Astrocyte (in vitro differentiated cells and primary cell): ENCODE data around the gene PALLD. TPM values are rescaled to one million over a fixed set of nuclear protein-coding genes. Genes with fewer than 3 reads are reported as not detected.
A peak's percentile ranks its signal among the peaks of the same experiment; 100 is the strongest.

Experiments used
- DNase-seq: peaks from one replicate; pipeline ENCODE4 v3.0.0-alpha.2; 2010; ENCODE audit warnings: low read depth
- FAIRE-seq: peaks from 2 replicates; lab custom pipeline; 2011; peaks lifted over from hg19 to GRCh38; lab: Jason Lieb, UNC
- H2AFZ ChIP-seq: 2 replicates; pipeline ENCODE4 v1.6.0; 2012; ENCODE audit warnings: low read depth, low read length, inconsistent platforms
- H3K27ac ChIP-seq: 2 replicates; pipeline ENCODE4 v1.5.1; 2011; ENCODE audit warnings: low read depth, low read length, inconsistent platforms
- H3K27me3 ChIP-seq: 2 replicates; pipeline ENCODE4 v1.6.0; 2011; ENCODE audit warnings: low read length, inconsistent platforms; ENCODE audit not compliant: insufficient read depth
- H3K36me3 ChIP-seq: 2 replicates; pipeline ENCODE4 v1.5.1; 2011; ENCODE audit warnings: low read length, inconsistent platforms; ENCODE audit not compliant: insufficient read depth
- H3K4me1 ChIP-seq: 2 replicates; pipeline ENCODE4 v1.5.1; 2011; ENCODE audit warnings: low read length, inconsistent platforms; ENCODE audit not compliant: insufficient read depth
- H3K4me2 ChIP-seq: 2 replicates; pipeline ENCODE4 v1.6.0; 2012; ENCODE audit warnings: low read length, inconsistent platforms
- H3K4me3 ChIP-seq: 2 replicates; pipeline ENCODE4 v1.5.1; 2011; ENCODE audit warnings: low read depth, mild to moderate bottlenecking, low read length, inconsistent platforms; ENCODE audit not compliant: insufficient read depth
- H3K79me2 ChIP-seq: 2 replicates; pipeline ENCODE4 v1.6.0; 2012; ENCODE audit warnings: mild to moderate bottlenecking, low read length, inconsistent platforms; ENCODE audit not compliant: insufficient read depth
- H3K9ac ChIP-seq: 2 replicates; pipeline ENCODE4 v1.6.0; 2012; ENCODE audit warnings: mild to moderate bottlenecking, low read length, inconsistent platforms
- H3K9me3 ChIP-seq: 2 replicates; pipeline ENCODE4 v1.5.1; 2012; ENCODE audit warnings: low read depth, mild to moderate bottlenecking, low read length, inconsistent platforms; ENCODE audit not compliant: insufficient read depth
- H4K20me1 ChIP-seq: 2 replicates; pipeline ENCODE4 v1.6.0; 2012; ENCODE audit warnings: low read length, inconsistent platforms; ENCODE audit not compliant: insufficient read depth
- H3K27ac Mint-ChIP-seq: one replicate; pipeline ENCODE4 v1.8.0; 2021; ENCODE audit warnings: mild to moderate bottlenecking, mixed read lengths; ENCODE audit not compliant: unreplicated experiment
- H3K27me3 Mint-ChIP-seq: one replicate; pipeline ENCODE4 v1.8.0; 2021; ENCODE audit warnings: low read depth, mixed read lengths; ENCODE audit not compliant: unreplicated experiment
- H3K36me3 Mint-ChIP-seq: one replicate; pipeline ENCODE4 v1.8.0; 2021; ENCODE audit warnings: low read depth, mixed read lengths; ENCODE audit not compliant: unreplicated experiment
- H3K4me1 Mint-ChIP-seq: one replicate; pipeline ENCODE4 v1.8.0; 2021; ENCODE audit warnings: low read depth, mixed read lengths; ENCODE audit not compliant: unreplicated experiment
- H3K4me3 Mint-ChIP-seq: one replicate; pipeline ENCODE4 v1.8.0; 2021; ENCODE audit warnings: mild to moderate bottlenecking, moderate library complexity, mixed read lengths; ENCODE audit not compliant: unreplicated experiment
- H3K9me3 Mint-ChIP-seq: one replicate; pipeline ENCODE4 v1.8.0; 2021; ENCODE audit warnings: mild to moderate bottlenecking, mixed read lengths; ENCODE audit not compliant: unreplicated experiment
- EZH2 ChIP-seq: IDR thresholded peaks from 2 replicates; pipeline ENCODE4 v1.6.1; 2012; ENCODE audit warnings: mild to moderate bottlenecking, low read length, inconsistent platforms; ENCODE audit not compliant: insufficient read depth
- total RNA-seq: library from RNA; stranded (reverse); gene quantifications from 2 replicates; pipeline ENCODE4 v1.2.1, GENCODE V29; 2021
- TF ChIP-seq, protein P1 (sequence below): IDR thresholded peaks from 2 replicates; pipeline ENCODE4 v1.5.1; 2011; ENCODE audit warnings: low read depth, mild to moderate bottlenecking, inconsistent platforms, low read length, moderate library complexity; ENCODE audit not compliant: insufficient read depth

Gene PALLD
- total RNA-seq, 1 donor from 2014 or later = 498 TPM

DNA sequence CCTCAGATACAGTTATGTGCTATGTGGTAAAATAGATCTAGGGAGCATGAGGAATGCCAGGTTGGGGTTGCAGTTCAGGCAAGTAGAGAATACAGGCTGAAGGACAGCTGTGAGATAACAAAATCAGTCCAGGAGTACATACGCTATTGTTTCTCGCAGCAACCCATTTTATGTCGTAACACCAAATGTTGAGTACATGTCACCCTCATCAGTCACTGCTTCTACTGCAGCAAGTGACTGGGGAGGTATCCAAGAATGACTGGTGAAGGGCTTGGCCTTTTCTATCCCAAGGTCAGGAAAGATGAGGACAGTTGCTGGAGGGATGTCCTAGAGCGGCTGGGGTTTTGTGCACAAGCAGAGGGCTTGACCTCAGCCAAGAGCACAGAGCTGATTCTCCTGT lies 341.1 kb downstream of the PALLD start:
- peaks cover 42% of the 10 kb centered on the region for H3K4me1 ChIP-seq
- peak overlapping the region; percentile 29 for H3K27ac ChIP-seq
- Mint-ChIP-seq H3K9me3 (no peaks in the 10 kb centered on the region), H3K4me3 (peak overlapping the region; percentile 72), H3K4me1 (peaks cover 61% of the 10 kb centered on the region), H3K27me3 (no peaks in the 10 kb centered on the region), H3K27ac (peak overlapping the region; percentile 90), H3K36me3 (peaks cover 18% of the 10 kb centered on the region)
- H3K27me3 ChIP-seq = no peaks in the 10 kb centered on the region
- H3K36me3 ChIP-seq = peaks cover 22% of the 10 kb centered on the region
- TF ChIP-seq, protein P1, sequence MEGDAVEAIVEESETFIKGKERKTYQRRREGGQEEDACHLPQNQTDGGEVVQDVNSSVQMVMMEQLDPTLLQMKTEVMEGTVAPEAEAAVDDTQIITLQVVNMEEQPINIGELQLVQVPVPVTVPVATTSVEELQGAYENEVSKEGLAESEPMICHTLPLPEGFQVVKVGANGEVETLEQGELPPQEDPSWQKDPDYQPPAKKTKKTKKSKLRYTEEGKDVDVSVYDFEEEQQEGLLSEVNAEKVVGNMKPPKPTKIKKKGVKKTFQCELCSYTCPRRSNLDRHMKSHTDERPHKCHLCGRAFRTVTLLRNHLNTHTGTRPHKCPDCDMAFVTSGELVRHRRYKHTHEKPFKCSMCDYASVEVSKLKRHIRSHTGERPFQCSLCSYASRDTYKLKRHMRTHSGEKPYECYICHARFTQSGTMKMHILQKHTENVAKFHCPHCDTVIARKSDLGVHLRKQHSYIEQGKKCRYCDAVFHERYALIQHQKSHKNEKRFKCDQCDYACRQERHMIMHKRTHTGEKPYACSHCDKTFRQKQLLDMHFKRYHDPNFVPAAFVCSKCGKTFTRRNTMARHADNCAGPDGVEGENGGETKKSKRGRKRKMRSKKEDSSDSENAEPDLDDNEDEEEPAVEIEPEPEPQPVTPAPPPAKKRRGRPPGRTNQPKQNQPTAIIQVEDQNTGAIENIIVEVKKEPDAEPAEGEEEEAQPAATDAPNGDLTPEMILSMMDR = no peak
- no peak for TF ChIP-seq EZH2
- H3K4me2 ChIP-seq = no peak overlapping the region
- DNase-seq (no peak), FAIRE-seq (peak; percentile 55)
- H2AFZ ChIP-seq = no peak overlapping the region
- peaks cover 99% of the 10 kb centered on the region for H3K79me2 ChIP-seq
- H3K4me3 ChIP-seq = no peak overlapping the region
- no peak overlapping the region for H3K9ac ChIP-seq
- no peaks in the 10 kb centered on the region for H3K9me3 ChIP-seq
- H4K20me1 ChIP-seq = peaks cover 99% of the 10 kb centered on the region

DNA sequence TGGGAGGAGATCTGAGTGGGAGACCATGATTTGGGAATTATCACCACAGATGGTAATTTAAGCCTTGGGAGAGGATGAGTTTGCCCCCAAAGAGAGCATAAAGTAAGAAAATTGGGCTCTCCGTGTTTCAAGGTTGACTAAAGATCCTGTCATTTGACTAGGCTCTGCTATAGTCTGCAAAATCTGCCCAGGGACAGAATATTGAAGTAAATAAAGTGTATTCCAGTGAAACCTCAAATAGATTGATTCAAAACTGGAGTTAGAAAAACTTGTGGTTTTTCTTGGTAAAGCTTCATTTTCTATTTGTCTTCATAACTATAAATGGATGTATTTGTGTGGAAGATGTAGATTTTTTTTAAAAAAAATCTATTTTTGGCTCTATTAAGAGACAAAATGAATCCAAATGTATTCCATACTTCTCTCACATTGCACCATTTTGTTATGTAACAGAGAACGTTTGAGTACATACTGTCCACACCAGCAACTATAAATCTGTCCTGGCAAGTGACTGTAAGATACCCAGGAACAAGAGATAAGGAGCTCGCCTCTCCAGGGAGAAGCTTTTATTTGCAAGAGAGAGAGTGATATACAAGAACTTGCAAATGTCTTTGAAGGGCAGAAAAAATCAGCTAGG lies 343.0 kb downstream of the PALLD start:
- FAIRE-seq = peak; percentile 64
- Histone ChIP-seq H2AFZ (no peak overlapping the region), H3K9ac (no peak overlapping the region), H3K4me2 (no peak overlapping the region), H3K4me3 (no peak overlapping the region), H3K27me3 (no peaks in the 10 kb centered on the region), H3K27ac (no peak overlapping the region), H3K36me3 (peaks cover 31% of the 10 kb centered on the region), H3K4me1 (peaks cover 44% of the 10 kb centered on the region), H4K20me1 (peaks cover 100% of the 10 kb centered on the region), H3K79me2 (peaks cover 99% of the 10 kb centered on the region), H3K9me3 (no peaks in the 10 kb centered on the region)
- H3K9me3 Mint-ChIP-seq = no peaks in the 10 kb centered on the region
- TF ChIP-seq, protein P1 = no peak
- TF ChIP-seq EZH2 = no peak
- H3K27ac Mint-ChIP-seq = peak overlapping the region; percentile 11
- no peak overlapping the region for H3K4me3 Mint-ChIP-seq
- H3K36me3 Mint-ChIP-seq = peaks cover 22% of the 10 kb centered on the region
- no peaks in the 10 kb centered on the region for H3K27me3 Mint-ChIP-seq
- H3K4me1 Mint-ChIP-seq = peaks cover 74% of the 10 kb centered on the region
- DNase-seq = no peak

DNA sequence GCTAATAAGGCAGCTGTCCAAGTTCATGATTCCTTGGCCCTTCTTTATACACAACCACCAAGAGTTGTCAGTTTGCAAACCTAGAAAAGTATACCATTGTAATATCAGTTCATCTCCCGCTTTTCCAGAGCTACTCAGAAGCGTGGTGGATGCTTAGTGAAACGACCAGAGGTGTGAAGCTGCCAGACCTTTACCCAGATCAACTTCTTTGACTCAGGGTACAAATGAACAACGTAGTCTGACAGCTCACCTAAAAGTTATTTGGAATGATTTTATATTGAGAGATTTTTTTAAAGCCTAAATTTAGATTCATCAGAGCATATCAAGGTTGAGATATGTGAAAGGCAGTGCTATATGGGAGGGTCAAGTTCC lies 343.5 kb downstream of the PALLD start:
- H3K27ac Mint-ChIP-seq = peak overlapping the region; percentile 71
- no peak for FAIRE-seq
- no peak overlapping the region for H2AFZ ChIP-seq
- peaks cover 22% of the 10 kb centered on the region for H3K36me3 Mint-ChIP-seq
- no peak overlapping the region for H3K4me3 Mint-ChIP-seq
- peaks cover 99% of the 10 kb centered on the region for H3K79me2 ChIP-seq
- no peak overlapping the region for H3K4me2 ChIP-seq
- no peak for DNase-seq
- H3K4me1 Mint-ChIP-seq = peaks cover 75% of the 10 kb centered on the region
- H3K9ac ChIP-seq = no peak overlapping the region
- no peak overlapping the region for H3K27ac ChIP-seq
- peaks cover 41% of the 10 kb centered on the region for H3K4me1 ChIP-seq
- H3K9me3 ChIP-seq = no peaks in the 10 kb centered on the region
- TF ChIP-seq, protein P1 = no peak
- no peak for TF ChIP-seq EZH2
- H3K4me3 ChIP-seq = no peak overlapping the region
- H3K27me3 Mint-ChIP-seq = no peaks in the 10 kb centered on the region
- peaks cover 31% of the 10 kb centered on the region for H3K36me3 ChIP-seq
- no peaks in the 10 kb centered on the region for H3K9me3 Mint-ChIP-seq
- H4K20me1 ChIP-seq = peaks cover 98% of the 10 kb centered on the region
- H3K27me3 ChIP-seq = no peaks in the 10 kb centered on the region
